Medulla oblongata (tissue), 1 donor: ENCODE data around the gene SHB.

Experiments
- DNase-seq: peaks from one replicate; pipeline ENCODE4 v3.0.0-alpha.2; 2015; ENCODE audit errors: extremely low spot score

SHB gene

DNA sequence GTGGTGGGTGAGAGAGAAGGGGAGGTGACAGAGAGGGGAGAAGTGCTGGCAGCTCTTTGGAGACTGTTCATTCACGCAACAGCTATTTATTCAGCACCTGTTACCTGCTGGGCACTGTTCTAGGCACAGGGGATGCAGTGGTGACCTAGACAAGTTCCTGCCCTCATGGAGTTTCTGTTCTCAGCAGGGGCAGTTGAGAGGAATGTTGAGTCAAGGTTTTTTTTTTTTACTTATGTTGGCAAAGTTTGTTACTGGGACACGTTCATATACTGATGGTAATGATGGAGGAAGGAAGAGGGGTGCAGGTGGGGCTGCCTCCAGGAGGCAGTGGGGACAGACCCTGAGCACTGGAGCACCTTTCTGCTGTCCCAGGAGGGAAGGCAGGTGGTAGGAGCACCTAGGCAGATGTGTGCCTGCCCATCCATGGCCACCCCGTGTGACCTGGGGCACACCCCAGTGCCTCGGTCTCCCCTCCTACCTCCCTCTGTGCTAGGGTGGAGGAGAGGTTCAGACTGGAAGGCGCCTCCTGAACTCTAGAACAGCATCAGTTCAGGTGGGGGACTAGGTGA is 115.7 kb downstream of the SHB start:
- DNase-seq, result no peak

DNA sequence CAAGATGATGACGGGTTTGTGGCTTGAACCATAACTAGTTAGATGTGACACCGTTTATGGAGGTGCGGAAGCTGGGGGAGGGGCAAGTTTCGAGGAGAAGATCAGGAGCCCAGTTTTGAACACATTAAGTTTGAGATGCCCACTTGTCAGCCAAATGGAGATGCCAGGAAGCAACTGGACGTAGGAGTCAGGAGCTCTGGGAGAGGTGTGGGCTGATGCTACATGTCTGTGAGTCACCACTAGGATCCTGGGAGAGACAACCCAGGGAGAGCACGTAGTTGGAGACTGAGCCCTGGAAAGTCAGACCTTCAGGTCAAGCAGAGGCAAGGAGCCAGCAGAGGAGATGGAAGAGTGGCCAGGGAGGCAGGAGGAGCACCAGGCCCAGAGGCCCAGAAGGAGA is 116.3 kb downstream of the SHB start:
- DNase-seq, result no peak

DNA sequence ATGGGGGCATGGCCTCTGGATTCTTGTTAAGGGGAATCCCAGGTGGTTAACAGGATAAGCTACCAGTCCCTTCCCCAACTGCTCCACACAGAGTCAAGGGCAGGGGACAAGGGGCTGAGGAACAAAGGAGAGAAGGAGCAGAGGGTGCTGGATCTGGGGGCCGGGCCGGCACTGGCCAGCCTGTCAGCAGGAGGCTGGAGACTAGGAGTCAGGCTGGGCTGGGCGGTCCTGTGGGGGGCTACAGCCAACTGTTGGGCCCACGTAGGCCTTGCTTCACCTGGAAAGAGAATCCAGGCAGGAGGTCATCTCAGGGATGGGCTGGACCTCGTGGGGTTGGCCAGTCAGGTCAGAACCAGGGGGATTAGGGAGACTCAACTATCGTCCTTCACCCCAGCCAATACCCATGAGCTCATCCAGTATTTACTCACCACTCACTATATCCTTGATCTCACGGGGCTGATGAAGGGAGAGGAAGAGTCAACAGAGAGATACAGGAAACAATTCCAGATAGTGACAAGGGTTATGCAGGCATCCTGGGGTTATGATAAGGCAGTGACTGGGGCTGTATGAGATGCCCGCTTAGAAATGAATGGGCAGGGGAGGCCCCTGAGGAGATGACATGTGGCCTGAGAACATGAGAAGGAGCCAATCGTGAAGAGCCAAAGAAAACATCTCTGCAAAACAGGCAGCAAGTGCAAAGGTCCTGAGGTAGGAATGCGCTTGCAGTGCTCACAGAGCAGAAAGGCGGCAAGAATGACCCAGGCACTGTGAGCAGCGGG is 117.2 kb downstream of the SHB start:
- DNase-seq, result no peak

DNA sequence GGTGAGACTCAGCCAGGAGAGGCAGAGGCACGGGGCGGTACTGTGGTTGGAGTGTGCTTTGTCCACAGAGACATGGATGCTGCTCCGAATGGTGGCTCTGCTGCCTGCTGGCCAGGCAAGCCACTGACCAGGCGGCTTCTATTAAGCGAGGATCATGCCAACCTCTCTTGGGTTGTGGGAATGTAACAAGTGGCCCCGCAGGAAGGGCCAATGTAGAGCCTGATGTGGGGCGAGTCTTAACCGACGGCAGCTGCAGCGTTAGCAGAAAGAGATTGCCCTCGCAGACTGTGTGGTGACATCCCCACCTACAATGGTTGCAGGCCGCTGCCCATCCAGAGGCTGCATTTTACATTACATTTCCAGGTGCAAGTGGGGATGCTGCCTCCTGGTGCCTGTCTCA is 118.5 kb downstream of the SHB start:
- no peak for DNase-seq

DNA sequence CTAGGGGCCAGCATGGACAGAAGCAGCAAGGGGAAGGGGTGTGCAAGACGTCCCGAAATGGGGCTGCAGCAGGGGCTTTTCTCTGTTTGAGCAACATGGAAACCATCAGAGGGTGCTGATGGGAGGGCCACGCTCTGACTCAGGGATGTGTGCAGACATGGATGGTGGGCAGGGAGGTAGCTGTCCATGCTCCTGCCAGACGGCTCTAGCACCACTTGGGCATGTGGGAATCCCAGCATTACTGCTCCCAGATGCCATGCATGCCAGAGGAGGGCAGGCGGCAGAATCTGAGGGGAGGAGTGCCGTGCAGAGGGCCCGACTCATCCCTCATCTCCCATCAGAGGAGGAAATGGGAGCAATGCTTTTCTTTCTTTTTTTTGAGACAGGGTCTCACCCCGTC is 119.5 kb downstream of the SHB start:
- no peak for DNase-seq

DNA sequence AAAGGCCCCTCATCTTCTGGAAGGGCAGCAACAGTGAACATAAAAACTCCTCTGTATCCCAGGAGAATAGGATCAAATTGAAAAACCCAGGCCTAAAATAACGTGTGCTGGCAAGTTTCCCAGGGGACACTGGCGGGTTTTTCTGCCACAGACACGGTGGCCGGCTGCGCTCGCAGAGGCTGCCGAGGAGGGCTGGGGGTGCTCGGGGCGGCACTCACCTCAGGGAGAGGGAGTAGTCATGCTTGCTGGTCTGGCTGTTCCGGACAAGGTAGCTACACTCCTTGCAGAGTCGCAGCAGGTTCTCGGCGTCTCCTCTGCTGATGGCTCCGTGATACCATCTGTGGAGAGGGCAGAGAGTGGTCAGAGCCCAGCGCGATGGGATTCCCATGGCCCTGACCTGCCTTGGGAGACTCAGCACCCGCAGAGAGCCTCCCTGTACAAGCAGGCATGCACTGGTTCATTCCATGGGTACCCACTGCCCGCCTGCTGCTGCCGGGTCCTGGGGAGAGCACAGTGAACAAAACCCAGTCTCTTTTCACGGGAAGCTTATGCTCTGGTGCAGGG is 120.5 kb downstream of the SHB start:
- DNase-seq, result no peak

DNA sequence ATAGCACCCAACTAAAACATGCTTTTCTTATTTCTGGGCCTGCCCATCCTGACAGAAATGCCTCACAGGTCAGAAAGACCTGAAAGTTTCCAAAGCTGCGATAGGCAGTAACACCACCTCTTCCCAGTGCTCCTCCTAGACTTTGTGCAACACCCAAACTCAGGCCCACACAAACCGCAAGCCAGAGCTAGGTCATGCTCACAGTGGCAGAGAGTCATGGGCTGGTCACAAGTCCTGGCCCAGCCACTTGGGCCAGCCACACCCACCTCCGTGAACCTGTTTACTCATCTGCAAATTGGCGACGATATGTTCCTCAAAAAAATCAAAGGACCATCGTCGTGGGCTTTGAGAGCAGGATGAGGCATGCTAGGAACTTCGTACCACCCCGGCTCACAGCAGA is 121.0 kb downstream of the SHB start:
- no peak for DNase-seq

DNA sequence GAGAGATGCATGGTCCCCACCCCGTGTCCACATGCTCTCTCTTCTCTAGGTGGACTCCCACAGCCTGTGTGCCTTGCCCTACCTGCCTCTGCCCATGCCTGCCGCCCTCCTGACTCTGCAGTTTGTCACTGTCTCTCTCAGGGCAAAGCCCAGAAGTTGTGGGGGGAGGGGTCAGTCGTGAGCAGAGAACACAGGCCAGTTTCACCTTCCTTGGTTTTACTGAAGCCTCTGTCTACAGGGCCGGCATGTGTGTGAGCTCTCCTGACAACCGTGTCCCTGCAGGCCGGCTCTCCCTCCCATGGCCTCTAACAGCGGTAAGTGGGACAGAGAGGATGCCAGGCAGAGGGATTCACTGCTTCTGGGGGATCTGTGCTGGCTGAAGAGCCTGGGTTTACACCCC is 121.6 kb downstream of the SHB start:
- no peak for DNase-seq

DNA sequence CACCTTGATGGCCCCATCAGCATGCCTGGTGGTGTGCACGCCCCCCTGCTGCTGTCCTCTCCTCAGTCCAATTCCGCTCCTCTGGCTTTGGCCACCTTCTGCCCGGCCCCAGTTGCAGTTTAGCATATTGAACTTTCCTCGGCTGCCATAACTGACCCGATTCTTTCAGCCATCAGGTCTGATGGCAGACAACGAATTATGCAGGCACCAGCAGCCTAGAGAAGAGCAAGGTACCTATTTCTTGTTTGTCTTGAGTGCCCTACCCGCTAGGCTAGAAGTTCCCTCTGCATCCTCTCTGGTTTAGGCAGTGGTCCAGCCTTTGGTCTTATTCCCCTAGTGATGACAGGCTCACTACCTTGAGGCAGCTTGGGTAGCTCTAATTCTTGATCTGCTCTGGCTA is 122.1 kb downstream of the SHB start:
- DNase-seq, result no peak

DNA sequence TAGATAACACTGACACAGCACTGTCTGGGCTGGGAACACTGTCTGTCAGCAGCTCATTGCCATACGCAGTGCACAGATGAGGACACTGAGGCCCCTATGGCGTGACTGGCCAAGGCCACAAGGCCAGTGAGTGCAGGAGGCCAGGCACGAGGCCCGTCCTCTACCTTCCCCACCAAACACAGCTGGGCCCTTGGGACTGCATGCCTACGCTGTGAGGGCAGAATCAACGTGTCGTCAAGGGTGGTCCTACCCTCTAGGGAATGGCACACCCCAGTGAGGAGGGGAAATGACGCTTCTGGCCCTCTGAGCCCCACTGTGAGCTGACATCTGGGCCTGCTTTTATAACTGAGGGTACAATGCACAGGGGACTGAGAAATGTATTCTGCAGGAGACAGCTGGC is 123.0 kb downstream of the SHB start:
- no peak for DNase-seq

DNA sequence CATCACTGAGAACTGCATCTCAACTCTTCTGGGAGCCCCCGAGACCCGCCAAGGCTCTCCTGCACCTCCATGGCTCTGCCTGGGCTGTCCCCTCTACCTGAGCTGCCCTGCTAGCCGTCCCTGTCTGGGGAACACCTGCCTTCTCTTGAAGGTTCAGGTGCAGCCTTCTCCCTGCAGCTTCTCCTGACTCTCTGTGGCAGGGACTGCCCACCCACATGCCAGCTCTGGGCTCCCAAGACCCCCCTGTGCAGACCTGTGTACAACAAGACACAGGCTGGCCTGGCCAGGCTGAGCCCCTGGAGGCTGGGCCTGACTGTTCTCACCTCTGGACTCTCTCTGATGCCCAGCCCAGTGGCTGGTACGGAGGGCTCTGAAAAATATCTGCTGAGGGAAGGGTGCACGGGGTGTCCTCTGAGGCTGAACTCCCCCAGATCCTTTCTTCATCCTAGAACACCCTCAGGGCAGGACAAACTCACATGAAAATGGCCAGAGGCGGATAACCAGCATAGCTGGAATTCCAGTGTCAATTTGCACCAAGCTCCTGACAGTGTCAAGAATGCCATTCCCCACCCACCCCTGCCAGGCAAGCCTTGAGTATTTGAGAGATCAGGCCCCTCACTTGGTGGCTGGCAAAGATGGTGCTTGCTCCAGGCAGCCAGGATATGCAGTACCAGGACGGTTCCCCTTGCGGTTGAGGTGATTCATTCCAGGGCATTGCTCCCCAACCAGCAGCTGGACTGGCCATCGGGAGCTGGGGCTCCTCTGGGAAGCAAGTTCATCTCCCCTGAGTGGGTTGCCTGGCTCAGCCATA is 124.2 kb downstream of the SHB start:
- DNase-seq, result no peak

DNA sequence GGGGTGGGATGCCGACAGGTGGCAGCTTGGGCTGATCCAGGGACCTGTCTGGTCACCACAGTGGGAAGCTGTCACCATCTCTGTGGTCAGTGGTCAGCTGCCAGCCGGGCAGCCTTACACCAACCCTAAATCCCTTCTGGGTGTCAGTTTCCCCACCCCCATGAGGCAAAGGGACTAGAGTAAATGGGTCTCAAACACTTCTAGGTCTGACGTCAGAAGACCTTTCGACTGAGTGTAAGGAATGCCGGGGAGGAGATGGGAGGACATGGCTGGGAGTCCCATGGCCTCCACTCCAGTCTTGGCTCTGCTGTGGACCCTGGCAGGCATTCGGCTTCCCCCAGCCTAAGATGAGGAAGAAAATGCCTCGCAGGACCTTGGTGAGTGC is 124.8 kb downstream of the SHB start:
- no peak for DNase-seq

DNA sequence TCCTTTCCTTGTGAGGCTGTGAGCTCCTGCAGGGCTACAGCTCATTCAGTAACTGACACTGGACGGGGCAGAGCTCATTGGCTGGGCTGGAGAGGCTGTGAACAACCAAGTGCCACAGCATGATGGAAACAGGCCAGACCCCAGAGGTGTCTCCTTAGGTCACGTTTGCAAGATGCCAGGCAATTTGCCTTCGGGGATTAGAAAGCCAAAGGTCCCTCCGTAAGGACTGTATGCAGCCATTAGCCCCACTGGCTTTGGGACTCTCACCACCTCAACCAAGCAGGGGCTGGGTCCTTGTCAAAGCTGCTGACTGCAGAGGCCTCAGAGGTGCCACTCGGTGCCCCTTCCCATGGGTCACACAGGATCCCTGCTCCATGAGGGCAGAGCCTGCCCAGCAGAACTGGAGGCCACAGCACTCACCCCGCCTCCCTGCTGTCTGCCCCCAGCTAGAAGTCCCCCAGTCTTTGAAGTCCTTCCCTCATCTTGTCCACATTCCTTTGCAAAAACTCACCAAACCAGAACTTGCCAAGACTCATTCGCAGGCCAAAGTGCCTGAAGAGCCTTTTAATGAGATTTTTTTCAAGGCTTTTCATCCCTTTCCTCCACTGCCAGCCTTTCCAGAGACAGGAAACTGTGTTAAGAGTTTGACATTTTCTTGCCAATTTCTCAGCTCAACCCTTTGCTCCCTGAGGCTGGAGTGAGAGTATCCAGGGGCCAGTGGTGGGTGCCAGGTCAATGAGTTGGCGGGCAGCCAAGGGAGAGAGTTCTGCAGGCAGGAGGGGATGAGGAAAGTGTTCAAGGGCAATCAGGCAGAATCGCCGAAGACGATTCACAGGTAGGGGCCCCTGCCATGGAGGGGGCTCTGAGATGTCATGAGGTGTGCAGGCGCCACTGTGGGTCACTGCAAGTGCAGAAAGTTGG is 125.4 kb downstream of the SHB start:
- DNase-seq, result peak; percentile 79

DNA sequence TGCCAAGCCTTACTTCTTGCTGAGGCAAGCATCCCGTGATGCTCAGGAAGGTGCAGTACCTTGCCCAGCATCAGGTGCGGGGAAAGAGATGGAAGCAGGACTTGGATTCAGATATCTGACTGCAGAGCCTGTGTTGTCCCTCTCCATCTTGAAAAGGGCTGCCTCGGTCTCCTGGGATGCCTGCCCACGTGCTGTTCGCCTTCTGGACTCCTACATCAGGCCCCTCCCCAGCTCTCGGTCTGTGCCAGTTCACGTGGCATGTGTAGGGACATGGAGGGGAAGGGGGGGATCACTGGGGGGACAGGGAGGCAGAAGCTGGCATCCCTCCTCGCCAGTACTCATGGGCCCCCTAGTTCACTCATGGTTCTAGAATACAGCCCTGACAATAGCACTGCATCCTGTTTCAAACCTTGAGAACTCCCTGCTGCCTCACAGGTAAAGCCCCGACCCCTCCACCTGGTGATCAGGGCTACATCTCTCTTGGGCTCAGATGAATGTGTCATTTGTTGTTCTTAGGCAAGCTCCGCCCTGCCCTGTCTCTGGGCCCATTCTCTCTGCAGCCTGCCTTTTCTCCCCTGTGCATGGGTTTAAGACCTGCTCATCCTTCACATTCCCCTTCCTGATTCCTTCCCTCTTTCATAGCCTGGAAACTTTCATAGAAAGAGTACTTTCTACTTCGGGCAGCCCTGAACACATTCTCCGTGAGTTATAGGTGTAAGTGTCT is 126.2 kb downstream of the SHB start:
- no peak for DNase-seq

DNA sequence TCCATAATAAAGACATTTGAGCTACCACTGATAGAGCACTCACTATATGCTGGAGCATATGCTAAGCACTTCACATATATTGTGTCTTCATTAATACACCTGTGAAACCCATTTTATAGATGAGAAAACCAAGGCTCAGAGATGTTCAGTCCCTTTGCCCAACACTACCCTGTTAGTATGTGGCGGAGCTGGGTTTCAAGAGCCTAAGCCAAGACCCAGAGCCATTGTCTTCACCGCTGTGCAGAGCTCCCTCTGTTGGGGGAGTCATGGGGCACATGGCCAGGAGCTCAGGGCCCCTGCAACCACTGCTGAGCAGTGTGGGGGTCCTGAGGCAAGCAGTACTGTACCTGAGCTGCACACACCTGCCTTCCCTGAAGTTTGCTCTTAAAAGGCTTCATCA is 127.8 kb downstream of the SHB start:
- DNase-seq, result no peak

DNA sequence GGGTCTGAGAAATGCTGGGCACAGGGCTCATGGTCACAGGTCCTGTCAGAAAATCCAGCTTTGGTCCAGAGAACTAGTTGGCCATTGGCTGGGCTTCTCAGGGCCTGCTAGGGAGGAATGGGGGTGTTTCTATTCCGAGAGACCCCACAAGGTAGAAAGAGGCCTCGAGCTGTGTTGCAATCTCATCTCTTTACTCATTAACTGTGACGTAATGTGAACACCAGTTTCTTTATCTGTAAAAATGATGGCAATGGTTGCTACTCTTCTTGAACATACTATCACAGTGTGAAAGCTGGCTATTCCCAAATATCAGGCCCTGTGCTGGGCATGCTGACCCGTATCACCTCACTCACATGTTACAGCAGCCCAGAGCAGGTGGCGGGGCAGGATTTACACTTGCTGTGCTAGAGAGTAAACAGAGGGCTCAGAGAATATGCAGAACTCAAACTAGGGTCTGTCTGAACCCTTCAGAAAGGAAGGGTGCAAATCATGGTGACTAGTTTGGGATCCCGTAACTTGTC is 129.4 kb downstream of the SHB start:
- no peak for DNase-seq

DNA sequence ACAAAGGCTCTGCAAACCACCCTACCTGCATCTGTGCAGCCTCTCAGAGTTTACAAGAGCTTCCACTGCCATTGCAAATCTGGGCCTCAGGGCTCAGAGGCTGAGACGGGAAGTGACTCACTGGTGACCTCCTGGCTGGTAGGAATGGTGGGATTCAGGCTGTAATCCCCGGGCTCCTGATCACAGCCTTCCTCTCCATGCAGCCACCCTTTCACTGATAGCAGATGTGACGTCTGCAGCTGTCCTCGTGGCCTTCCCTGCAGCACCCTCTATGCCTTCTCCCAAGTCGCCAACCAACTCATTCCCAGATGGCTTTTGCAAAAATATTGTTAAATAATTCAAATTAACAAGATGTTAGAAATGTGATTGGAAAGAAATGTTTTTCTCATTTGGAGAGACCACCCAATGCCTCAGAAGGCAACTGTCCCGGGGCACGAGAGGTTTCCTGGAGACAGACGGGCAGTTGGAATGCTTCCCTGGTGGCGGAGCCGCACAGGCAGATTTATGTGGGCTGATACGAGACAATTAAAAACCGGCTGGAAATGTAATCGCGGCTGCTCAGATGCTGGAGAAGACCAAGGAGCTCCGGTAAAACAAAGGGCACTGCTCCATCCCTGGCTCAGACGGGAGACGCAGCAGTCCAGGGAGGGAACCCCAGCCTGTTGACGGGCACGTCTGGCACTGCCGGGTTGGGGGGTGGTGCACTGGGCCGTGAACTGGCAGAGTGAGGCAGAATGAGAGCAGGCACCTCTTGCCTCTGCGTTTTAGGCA is 130.7 kb downstream of the SHB start:
- DNase-seq, result peak; percentile 16

DNA sequence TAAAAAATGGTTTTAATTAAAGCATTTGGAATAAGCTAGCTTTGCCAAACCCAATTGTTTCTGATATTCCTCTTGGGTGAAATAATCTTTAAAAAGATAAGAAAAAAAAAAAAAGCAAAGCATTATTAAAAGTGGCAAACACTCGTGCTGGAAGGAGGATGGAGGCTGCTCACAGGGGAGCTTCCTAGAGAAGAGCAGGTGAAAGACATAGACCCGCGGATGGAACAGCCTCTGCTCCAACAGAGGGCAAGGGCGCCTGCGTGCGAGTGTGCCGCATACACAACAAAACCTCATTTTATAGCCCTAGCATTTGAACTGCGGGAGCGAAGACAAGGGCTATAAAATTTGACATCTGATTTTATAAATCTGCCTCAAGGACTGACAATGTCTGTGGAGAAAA is 131.7 kb downstream of the SHB start:
- no peak for DNase-seq

DNA sequence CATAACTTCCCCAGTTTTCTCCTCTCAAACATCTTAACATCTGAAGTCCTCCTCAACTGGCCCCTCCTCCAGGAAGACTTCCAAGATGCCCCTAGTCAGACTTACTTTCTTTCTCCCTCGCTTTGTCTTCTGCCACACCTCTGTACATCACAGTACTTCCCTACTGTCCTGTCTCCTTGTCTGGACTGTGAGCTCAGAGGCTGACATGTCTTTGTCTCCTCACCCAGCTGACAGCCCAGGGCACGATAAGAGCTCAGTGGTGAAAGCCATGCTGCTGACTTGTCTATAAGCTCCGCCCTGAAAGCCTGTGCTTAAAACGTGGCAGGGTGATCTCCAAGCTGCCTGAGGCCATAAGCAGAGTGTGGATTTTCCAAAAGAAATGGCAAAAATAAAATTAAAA is 132.1 kb downstream of the SHB start:
- no peak for DNase-seq

DNA sequence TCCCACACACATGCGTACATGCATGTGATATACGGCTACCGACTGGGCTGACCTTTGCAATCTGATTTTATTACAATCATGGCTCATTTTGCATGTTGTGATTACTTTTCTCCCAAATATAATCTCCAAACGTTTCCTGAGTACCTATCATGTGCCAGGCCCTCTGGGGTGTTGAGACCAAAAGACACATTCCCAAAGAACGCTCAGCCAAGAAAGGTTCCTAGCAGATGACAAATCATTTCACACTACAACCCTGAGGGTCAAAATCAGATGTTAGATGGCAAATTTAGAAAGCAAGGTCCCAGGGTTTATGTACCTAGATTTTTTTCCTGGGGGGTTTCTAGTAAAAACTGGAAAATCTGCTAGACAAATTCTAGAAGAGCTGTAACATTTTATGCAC is 132.7 kb downstream of the SHB start:
- DNase-seq, result no peak
